Ovary (tissue), 9 donors: Measurements from ENCODE around the gene MAPRE3. TPM values are rescaled to one million over a fixed set of nuclear protein-coding genes. Genes with fewer than 3 reads are reported as not detected.
A peak's percentile ranks its signal among the peaks of the same experiment; 100 is the strongest.

Source experiments
- DNase-seq, 5 donors: peaks; one replicate each; pipeline ENCODE4 v3.0.0-alpha.2; 2019 to 2020
- H3K27ac ChIP-seq, 2 donors: fragments of 200-600 bp; one replicate each; pipeline versions ENCODE4 v1.5.1 to v1.8.0; 2019 to 2022
- H3K27me3 ChIP-seq: fragments of 200-600 bp; one replicate; pipeline ENCODE4 v1.8.0; 2022
- H3K36me3 ChIP-seq: fragments of 200-600 bp; sonication (generic); one replicate; pipeline ENCODE4 v1.5.1; 2019
- H3K4me1 ChIP-seq: one replicate; pipeline ENCODE4 v1.8.1; 2013; ENCODE audit warnings: mild to moderate bottlenecking, moderate library complexity; ENCODE audit not compliant: insufficient read depth
- H3K4me3 ChIP-seq: fragments of 200-600 bp; sonication (generic); one replicate; pipeline ENCODE4 v1.5.1; 2017
- H3K9me3 ChIP-seq, 2 donors: fragments of 200-600 bp in 1 of 2; sonication (generic) in 1 of 2; one replicate each; pipeline versions ENCODE4 v1.5.1 to v1.8.1; 2013 to 2019; ENCODE audit warnings: mild to moderate bottlenecking in 1 of 2, moderate library complexity in 1 of 2
- CTCF ChIP-seq, 3 donors: fragments of 450-650 bp in 2 of 3; fragments of 200-600 bp in 1 of 3; IDR thresholded peaks; one replicate each; pipeline versions ENCODE4 v1.5.1 to v1.8.0; 2016 to 2022; ENCODE audit warnings: antibody characterized with exemption in 3 of 3, mild to moderate bottlenecking in 1 of 3
- EP300 ChIP-seq: sonication (generic); formaldehyde crosslinking; IDR thresholded peaks from one replicate; pipeline ENCODE4 v1.6.1; 2017; ENCODE audit warnings: antibody characterized with exemption
- POLR2A ChIP-seq: fragments of 450-650 bp; IDR thresholded peaks from one replicate; pipeline ENCODE4 v1.6.1; 2017; ENCODE audit warnings: antibody characterized with exemption, mild to moderate bottlenecking, moderate library complexity
- WGBS, 3 donors: extraction: QIAGEN DNeasy Blood & Tissue Kit in 1 of 3; methylation state at CpG; one replicate each; pipeline versions ENCODE4 v1.1.5 to v1.1.7; 2013 to 2017; 5-methylcytosine and 5-hydroxymethylcytosine counted together
- intact Hi-C, 4 donors: fragments of 100-400 bp; cut with DNase I; formaldehyde crosslinking; loops; one replicate each; pipeline versions ENCODE4 v1.11.0 to v1.15.1; 2022 to 2023
- polyA plus RNA-seq, 2 donors: library from polyadenylated mRNA; stranded (reverse); fragments of 200-250 nt in 1 of 2; fragments of 350-450 nt in 1 of 2; fragmentation: Illumina TruSeq in 1 of 2; extraction: RNeasy Lipid Tissue Mini Kit (QIAGEN cat#74804) in 1 of 2; gene quantifications; one replicate each; pipeline ENCODE4 v1.2.3, GENCODE V29; 2013 to 2014
- total RNA-seq, 7 donors: library from RNA; depleted of rRNA in 2 of 7; stranded (reverse); fragments of >200 nt in 2 of 7; fragmentation: NEBNext Ultra II Directional in 3 of 7; extraction: Animal tissue kit (Norgen Biotek cat#: 25700) in 3 of 7; gene quantifications; one replicate each; pipeline versions ENCODE4 v1.1.0 to v1.2.4, GENCODE V29; 2016 to 2023
- donor health status: DM: no; HTN: no; CAD: no; lungs with moderate emphysema.
- donor health status: DM: no; HTN: no; CAD: no.
- donor health status: Bipolar disorder and iron deficiency.
- donor health status: DM: yes; HTN: yes; CAD: no.
- donor health status: DM: no; HTN: no; CAD: no.
- donor health status: DM: yes; HTN: yes; CAD: no.

Gene MAPRE3
- total and polyA plus RNA-seq, 9 donors = 23.8 to 51.8 (median 34.3) TPM

GRCh38 chr2:27033253-27033852 lies 62.9 kb downstream of the MAPRE3 start:
- no peaks in the 10 kb centered on the region for H3K36me3 ChIP-seq
- H3K9me3 ChIP-seq = no peaks in the 10 kb centered on the region
- H3K27me3 ChIP-seq = no peaks in the 10 kb centered on the region
- H3K27ac ChIP-seq = peak overlapping the region; percentile 64 to 72
- peak overlapping the region; percentile 86 for H3K4me3 ChIP-seq
- DNase-seq = no peak
- peaks cover 2% of the 10 kb centered on the region for H3K4me1 ChIP-seq
- no peak for TF ChIP-seq EP300
- TF ChIP-seq CTCF (IDR thresholded peaks at IDR 0.05) = no peak
- no peak for TF ChIP-seq POLR2A
- intact Hi-C loops = loop anchor here in 2 of 4 donors (10.0 kb wide), 1 partner anchor 51 kb away; the partner anchor contains the start of gene KHK (in 2 of the 2)
- WGBS, 3 donors = 5 to 13% (median 6%) methylated on average over 5 to 11 of the region's 11 CpGs

GRCh38 chr2:27038012-27038411 lies 67.6 kb downstream of the MAPRE3 start:
- Histone ChIP-seq H3K4me3 (no peak overlapping the region), H3K4me1 (peaks cover 2% of the 10 kb centered on the region), H3K27ac (no peak overlapping the region), H3K27me3 (no peaks in the 10 kb centered on the region), H3K36me3 (no peaks in the 10 kb centered on the region), H3K9me3 (no peaks in the 10 kb centered on the region)
- TF ChIP-seq EP300 (no peak), POLR2A (no peak)
- intact Hi-C loops = loop anchor here in 2 of 4 donors (10.0 kb wide), 1 partner anchor 47 kb away; the partner anchor contains the start of gene KHK (in 2 of the 2)
- DNase-seq = no peak
- 87 to 90% (median 90%) methylated on average over 6 of the region's 6 CpGs for WGBS, 3 donors

- no peaks in the 10 kb centered on the region for H3K36me3 ChIP-seq
- peaks cover 2% of the 10 kb centered on the region for H3K4me1 ChIP-seq
- H3K4me3 ChIP-seq = no peak overlapping the region
- intact Hi-C loops = loop anchor here in 2 of 4 donors (10.0 kb wide), 1 partner anchor 46 kb away; the partner anchor contains the start of gene KHK (in 2 of the 2)
- no peak overlapping the region for H3K27ac ChIP-seq
- H3K27me3 ChIP-seq = no peaks in the 10 kb centered on the region
- no peak for TF ChIP-seq EP300
- TF ChIP-seq CTCF (IDR thresholded peaks at IDR 0.05) = no peak
- TF ChIP-seq POLR2A = no peak
- no peak for DNase-seq
- H3K9me3 ChIP-seq = no peaks in the 10 kb centered on the region
- 83 to 85% (median 85%) methylated on average over 17 of the region's 17 CpGs for WGBS, 3 donors
These were observed 68.3 kb downstream of the MAPRE3 start for GRCh38 chr2:27038631-27039339.

- Histone ChIP-seq H3K4me1 (no peaks in the 10 kb centered on the region), H3K9me3 (no peaks in the 10 kb centered on the region), H3K4me3 (no peak overlapping the region), H3K27ac (no peak overlapping the region), H3K27me3 (no peaks in the 10 kb centered on the region), H3K36me3 (no peaks in the 10 kb centered on the region)
- WGBS, 3 donors = 81 to 87% (median 82%) methylated on average over 6 of the region's 6 CpGs
- TF ChIP-seq POLR2A (no peak), EP300 (no peak), CTCF (IDR thresholded peaks at IDR 0.05) (no peak)
- intact Hi-C loops = loop anchor here in 2 of 4 donors (10.0 kb wide), 1 partner anchor 45 kb away; the partner anchor contains the start of gene KHK (in 2 of the 2)
- DNase-seq = no peak
These were observed 69.0 kb downstream of the MAPRE3 start for GRCh38 chr2:27039426-27039825.
